Fibroblast of skin of right biceps (primary cell): ENCODE data around the gene PERM1.
A peak's percentile ranks its signal among the peaks of the same experiment; 100 is the strongest.
"Not testable (repeated sequence)": the region's sequence is repeated elsewhere in the genome, so short reads cannot be mapped to it uniquely, and the experiment has no call there.

ENCODE experiments used
- DNase-seq: peaks from one replicate; pipeline ENCODE4 v3.0.0-alpha.2; 2013

Gene PERM1

DNA sequence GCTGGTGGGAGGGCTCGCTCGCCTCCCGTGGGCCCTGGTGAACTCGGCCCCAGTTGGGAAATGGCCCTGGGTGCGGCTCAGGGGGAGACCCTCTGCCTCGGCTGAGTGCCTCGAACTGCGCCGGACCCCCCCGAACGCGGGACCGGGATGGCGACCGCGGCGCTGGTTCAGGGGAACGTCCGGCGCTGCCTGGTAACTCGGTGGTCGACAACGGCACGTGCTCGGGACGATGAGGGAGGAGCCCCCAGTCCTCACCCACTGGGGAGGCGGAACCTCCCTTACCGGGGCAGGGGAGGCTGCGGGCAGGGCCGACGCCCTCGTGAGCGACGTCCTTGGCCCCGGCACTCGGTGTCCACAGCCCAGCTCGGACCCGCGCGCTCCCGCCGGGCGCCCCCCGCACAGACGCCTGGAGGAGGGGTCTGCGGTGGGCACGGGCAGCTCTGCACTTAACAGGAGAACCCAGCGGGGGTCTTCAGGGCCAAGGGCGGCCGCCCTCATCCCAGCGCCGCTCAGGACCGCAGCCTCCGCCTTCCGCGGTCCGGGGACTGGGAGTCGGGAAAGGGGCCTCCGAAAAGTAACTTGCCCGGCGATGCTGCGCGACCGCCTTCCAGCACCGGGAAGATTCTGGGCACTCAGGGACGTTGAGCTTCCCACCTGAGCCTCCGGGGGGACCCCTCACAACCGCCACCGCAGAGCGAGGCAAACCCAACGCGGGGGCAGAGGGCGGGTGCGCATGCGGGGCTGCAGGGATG is 16.3 kb upstream of the PERM1 start:
- no peak for DNase-seq

DNA sequence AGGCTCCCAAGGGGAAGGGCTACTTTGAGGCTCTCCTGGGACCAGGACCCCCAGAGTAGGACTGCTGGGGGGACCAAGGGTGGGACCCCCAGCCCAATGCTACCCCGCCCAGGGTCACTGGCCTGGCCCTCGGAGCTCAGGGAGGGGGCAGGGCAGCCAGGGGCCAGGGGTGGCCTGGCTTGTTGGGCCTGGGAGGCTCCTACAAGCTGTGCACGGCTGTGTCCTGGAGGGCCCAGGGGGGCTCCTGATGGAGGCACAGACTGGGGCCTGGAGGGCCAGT is 15.8 kb upstream of the PERM1 start:
- no peak for DNase-seq

DNA sequence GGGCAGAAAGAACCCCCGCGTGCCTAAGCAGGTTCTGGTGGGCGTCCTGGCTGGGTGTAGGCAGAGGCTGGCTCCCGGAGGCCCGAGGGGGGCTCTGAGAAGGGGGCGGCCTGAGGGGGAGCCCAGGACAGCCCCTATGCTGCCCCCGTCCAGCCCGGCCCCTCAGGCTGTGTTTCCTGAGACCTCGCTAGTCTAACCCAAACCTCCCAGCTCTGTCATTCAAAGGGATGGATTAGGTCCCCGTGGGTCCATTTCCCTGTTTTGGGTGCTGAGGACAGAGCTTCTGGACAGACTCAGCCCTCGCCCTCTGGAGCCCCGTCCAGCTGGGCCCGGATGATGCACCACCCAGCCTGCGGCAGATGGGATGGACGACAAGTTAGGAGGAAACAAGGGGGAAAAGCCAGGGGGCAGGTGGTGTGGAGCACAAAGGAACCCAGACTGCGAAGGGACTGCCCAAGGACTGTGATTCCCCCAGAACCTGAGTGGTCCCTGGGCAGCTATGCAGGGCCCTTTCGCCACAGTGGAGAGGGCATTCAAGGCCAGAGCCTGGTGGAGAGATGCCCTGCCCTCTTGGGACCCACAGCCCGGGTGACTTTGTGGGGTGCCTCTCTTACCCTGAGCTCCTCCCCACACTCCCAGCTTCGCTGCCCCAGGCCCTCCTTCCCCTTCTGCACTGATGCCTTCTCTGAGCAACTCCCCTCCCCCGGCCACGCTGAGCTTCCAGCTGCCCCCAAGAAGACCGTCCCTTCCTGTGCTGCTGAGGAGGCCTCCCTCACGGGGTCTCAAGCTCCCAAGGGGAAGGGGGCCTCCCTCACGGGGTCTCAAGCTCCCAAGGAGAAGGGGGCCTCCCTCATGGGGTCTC is 15.2 kb upstream of the PERM1 start:
- no peak for DNase-seq

- DNase-seq = no peak
Observed at GRCh38 chr1:995665-996633, 14.1 kb upstream of the PERM1 start.

GRCh38 chr1:994546-994945 is 12.7 kb upstream of the PERM1 start:
- DNase-seq = not testable (repeated sequence)

DNA sequence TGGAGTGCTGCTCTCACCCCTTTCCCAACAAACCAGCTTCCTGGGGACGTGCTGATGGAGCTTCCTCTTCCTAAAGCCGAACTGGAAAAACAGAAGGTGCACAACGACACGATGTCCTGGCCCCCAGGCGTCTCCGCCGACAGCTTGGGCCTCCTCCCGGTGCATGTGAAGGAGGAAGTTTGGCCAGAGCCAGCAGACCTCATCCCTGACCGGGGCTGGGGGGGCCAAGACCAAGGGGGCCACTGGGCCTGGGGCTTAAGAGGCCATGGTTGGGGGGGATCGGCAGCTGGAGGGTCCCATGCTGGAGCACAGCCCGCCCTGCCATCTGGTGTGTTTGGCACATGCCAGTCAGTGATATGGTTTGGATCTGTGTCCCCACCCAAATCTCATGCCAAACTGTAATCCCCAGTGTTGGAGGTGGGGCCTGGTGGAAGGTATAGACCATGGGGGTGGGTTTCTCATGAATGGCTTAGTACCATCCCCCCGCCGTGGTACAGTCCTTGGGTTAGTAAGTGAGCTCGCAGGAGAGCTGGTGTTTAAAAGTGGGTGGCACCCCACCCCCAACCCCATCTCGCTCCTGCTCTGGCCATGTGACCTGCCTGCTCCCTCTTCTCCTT is 11.6 kb upstream of the PERM1 start:
- DNase-seq = no peak

DNA sequence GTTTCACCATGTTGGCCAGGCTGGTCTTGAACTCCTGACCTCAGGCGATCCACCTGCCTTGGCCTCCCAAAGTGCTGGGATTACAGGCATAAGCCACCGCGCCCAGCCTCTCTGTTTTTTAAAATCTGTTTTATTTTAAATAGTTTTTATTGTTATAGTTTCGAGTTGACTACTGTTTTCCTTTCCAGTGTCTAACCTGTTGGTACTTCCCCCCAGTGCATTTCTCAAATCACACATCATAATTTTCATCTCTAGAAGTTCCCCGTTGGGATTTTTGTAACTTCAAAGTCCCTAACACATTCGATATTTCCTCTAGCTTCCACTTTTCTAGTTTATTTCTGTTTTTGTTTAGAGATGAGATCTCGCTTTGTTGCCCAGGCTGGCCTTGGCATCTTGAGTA is 10.5 kb upstream of the PERM1 start:
- DNase-seq = no peak

DNA sequence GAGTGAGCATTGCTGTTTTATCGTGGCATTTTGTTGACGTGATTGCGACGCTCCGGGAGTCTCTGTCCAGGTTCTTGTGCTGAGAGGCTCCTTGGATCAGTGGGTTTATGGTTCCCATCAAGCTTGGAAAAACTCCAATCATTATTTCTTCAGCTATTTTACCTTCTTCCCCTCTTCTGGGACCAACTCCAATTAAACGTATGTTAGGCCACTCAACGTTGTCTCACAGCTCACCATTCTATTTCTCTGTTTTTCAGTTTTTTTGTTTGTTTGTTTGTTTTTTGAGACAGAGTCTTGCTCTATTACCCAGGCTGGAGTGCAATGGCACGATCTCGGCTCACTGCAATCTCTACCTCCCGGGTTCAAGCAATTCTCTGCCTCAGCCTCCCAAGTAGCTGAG is 10.0 kb upstream of the PERM1 start:
- no peak for DNase-seq

GRCh38 chr1:991275-991674 is 9.4 kb upstream of the PERM1 start:
- not testable (repeated sequence) for DNase-seq

DNA sequence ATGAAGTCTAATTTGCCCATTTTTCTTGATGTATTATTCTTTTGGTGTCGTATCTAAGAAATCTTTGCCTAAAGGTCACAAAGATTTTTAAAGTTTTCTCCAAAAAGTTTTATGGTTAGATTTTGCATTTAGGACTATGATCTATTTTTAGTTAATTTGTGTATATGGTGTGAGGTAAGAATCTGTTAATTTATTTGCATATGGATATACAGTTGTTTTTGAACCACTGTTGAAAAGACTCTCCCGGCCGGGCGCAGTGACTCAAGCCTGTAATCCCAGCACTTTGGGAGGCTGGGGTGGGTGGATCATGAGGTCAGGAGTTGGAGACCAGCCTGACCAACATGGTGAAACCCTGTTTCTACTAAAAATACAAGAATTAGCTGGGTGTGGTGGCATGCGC is 6.2 kb upstream of the PERM1 start:
- DNase-seq = not testable (repeated sequence)

DNA sequence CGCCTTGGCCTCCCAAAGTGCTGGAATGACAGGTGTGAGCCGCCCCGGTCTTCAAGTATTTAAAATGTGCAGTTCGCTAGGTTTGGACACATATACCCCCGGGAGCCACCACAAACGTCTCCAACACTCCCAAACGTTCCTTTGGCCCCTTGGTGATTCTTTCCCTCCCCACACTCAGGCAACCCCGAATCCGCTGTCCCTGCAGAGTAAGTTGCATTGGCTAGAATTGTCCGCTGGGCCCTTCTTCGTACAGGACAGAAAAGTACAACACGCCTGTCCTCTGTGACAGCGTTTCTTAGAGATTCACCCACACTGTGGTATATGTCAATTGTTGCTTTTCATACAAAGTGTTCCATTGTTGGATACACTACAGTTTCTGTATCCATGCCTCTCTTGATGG is 3.2 kb upstream of the PERM1 start:
- DNase-seq = no peak

DNA sequence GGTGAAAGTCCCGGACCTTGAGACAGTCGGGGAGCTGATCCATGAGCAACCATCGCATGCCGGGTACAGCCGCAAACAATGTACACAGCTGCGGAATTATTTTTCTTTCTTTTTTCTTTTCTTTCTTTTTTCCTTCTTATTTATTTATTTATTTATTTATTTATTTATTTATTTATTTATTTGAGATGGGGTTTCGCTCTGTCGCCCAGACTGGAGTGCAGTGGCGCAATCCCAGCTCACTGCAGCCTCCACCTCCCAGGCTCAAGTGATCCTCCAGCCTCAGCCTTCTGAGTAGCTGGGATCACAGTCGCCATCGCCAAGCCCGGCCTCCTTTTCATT is 2.6 kb upstream of the PERM1 start:
- no peak for DNase-seq

DNA sequence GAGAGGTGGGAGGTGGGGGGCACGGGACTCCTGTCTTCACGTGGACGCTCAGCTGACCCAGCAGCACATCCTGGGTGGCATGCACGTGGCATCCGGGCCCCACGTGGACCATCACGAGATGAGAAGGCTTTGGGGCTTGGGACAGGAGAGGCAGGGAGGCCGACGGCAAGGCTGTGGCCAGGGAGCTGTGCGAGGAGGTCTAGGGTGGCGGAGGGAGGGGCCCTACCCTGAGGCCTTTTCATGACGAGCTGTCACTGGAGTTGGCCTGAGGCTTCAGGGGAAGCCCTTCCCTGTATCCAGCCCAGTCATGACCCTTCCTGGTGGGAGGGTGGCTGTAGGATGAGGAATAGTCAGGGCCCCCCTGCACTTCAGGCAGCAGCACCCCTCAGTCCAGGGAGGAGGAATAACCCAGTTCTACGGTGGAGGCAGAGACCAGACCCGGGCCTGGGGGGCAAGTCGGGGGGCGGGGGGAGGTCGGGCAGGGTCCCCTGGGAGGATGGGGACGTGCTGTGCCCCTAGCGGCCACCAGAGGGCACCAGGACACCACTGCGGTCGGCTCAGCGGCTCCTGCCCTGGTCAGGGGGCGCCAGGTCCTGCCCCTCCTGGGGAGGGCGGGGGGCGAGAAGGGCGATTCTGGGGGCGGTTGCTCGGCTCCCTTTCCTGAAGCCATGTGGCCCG is 2.0 kb upstream of the PERM1 start:
- DNase-seq = peak; percentile 17

- no peak for DNase-seq
Observed at GRCh38 chr1:982765-983436, 1.0 kb upstream of the PERM1 start.

GRCh38 chr1:981491-981954 is 370 bp downstream of the PERM1 start:
- no peak for DNase-seq

GRCh38 chr1:980602-981395 is 1.1 kb downstream of the PERM1 start:
- DNase-seq = no peak

DNA sequence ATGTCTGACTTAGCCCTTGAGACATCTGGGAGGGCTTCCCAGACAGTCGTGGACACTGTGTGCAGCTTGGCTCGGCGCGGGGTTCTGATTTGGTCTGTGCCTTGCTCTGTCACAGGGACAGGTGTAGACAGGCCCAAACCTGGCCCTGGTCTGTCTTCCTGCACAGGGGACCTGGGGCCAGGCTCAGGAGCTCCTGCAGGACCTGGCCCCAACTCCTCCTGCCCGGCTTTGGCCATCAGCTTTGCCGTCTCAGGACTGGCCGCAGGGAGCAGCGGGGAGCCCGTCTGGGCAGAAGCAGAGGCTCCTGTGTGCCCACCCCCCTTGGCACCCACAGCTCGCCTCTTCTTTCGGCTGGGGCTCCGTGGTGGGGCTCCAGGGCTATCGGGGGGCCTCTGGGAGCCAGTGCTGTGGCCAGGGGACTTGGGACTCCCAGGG is 1.7 kb downstream of the PERM1 start:
- DNase-seq = no peak

DNA sequence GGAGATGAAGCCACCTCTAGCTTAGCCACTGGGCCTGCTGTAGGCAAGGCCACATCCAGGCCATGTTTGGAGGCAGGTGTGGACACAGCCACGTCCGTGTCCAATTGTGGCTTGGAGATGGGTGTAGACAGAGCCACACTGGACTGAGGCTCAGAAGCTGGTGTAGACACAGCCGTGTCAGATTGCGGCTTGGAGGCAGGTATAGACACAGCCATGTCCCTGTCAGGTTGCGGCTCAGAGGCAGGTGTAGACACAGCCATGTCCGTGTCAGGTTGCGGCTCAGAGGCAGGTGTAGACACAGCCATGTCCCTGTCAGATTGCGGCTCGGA is 2.2 kb downstream of the PERM1 start:
- no peak for DNase-seq

GRCh38 chr1:978835-979743 is 2.8 kb downstream of the PERM1 start:
- no peak for DNase-seq
